IMR-90 (cell line): Measurements from ENCODE around the gene MAP7. TPM values are rescaled to one million over a fixed set of nuclear protein-coding genes. Genes with fewer than 3 reads are reported as not detected.

Experiments used
- ATAC-seq: fragments of 200-7000 bp; cut with Tn5 transposase; 2 replicates; pipeline ENCODE4 v1.9.1; 2020; ENCODE audit warnings: low read depth, mild to moderate bottlenecking, moderate library complexity
- BruUV-seq: library from RNA; stranded (reverse); fragments of 400-500 nt; replicated peaks from 2 replicates; lab custom pipeline; 2021; lab: Mats Ljungman, UMichigan
- CTCF ChIA-PET: fragments of 300-600 bp; formaldehyde crosslinking; extraction: SDS; loops from one replicate; lab custom pipeline; 2021; ENCODE audit warnings: antibody characterized with exemption; lab: Yijun Ruan, JAX
- POLR2A ChIA-PET: fragments of 300-600 bp; sonication (Branson Sonifier 250); formaldehyde crosslinking; loops from one replicate; lab custom pipeline; 2022; ENCODE audit warnings: antibody characterized with exemption; ENCODE audit not compliant: unreplicated experiment; lab: Charles Lee
- DNase-seq: peaks from one replicate; pipeline ENCODE4 v3.0.0; 2013
- H2AFZ ChIP-seq: replicated peaks from 2 replicates; pipeline ENCODE3; 2013; ENCODE audit warnings: low read length, mild to moderate bottlenecking; ENCODE audit not compliant: poor library complexity
- H2AK5ac ChIP-seq: 2 replicates; pipeline ENCODE4 v1.6.1; 2013; ENCODE audit warnings: low read depth, low read length, inconsistent platforms
- H2AK9ac ChIP-seq: replicated peaks from 2 replicates; pipeline ENCODE3; 2013; ENCODE audit warnings: mild to moderate bottlenecking, low read depth, low read length, moderate library complexity; ENCODE audit not compliant: poor library complexity
- H2BK120ac ChIP-seq: 2 replicates; pipeline ENCODE4 v1.6.1; 2013; ENCODE audit warnings: low read depth, low read length, inconsistent platforms
- H2BK15ac ChIP-seq: 3 replicates; pipeline ENCODE4 v1.6.1; 2013; ENCODE audit warnings: low read depth, low read length, inconsistent platforms
- H2BK20ac ChIP-seq: 2 replicates; pipeline ENCODE4 v1.6.1; 2013; ENCODE audit warnings: low read depth, mild to moderate bottlenecking, inconsistent platforms, low read length, moderate library complexity
- H2BK5ac ChIP-seq: 2 replicates; pipeline ENCODE4 v1.6.1; 2013; ENCODE audit warnings: mild to moderate bottlenecking, low read depth, low read length, inconsistent platforms; ENCODE audit not compliant: poor library complexity, severe bottlenecking
- H3K14ac ChIP-seq: replicated peaks from 2 replicates; pipeline ENCODE4 v1.6.1; 2013; ENCODE audit warnings: low read depth, low read length, inconsistent platforms
- H3K18ac ChIP-seq: 2 replicates; pipeline ENCODE4 v1.6.1; 2013; ENCODE audit warnings: low read depth, low read length, control low read depth
- H3K23ac ChIP-seq: 2 replicates; pipeline ENCODE4 v1.6.1; 2013; ENCODE audit warnings: low read depth, low read length, inconsistent platforms
- H3K27ac ChIP-seq: 2 replicates; pipeline ENCODE4 v1.5.1; 2013; ENCODE audit warnings: mild to moderate bottlenecking, control low read depth, low read length; ENCODE audit not compliant: insufficient read depth
- H3K27me3 ChIP-seq: 2 replicates; pipeline ENCODE4 v1.6.1; 2013; ENCODE audit warnings: low read length; ENCODE audit not compliant: control insufficient read depth, insufficient read depth
- H3K36me3 ChIP-seq: 2 replicates; pipeline ENCODE4 v1.6.1; 2013; ENCODE audit warnings: low read length, mixed read lengths; ENCODE audit not compliant: control insufficient read depth, insufficient read depth
- H3K4ac ChIP-seq: 2 replicates; pipeline ENCODE4 v1.6.1; 2013; ENCODE audit warnings: low read depth, low read length, inconsistent platforms
- H3K4me1 ChIP-seq: 2 replicates; pipeline ENCODE4 v1.6.1; 2013; ENCODE audit warnings: low read length, mixed read lengths; ENCODE audit not compliant: control insufficient read depth, insufficient read depth
- H3K4me2 ChIP-seq: 2 replicates; pipeline ENCODE4 v1.6.1; 2013; ENCODE audit warnings: low read depth, mild to moderate bottlenecking, control low read depth, low read length, moderate library complexity
- H3K4me3 ChIP-seq: 2 replicates; pipeline ENCODE4 v1.5.1; 2013; ENCODE audit warnings: low read depth, mild to moderate bottlenecking, control low read depth, low read length, moderate library complexity; ENCODE audit not compliant: insufficient read depth
- H3K56ac ChIP-seq: 2 replicates; pipeline ENCODE4 v1.6.1; 2013; ENCODE audit warnings: low read length, inconsistent platforms; ENCODE audit not compliant: insufficient read depth; ENCODE audit errors: extremely low read depth
- H3K79me1 ChIP-seq, 2 experiments: 2 replicates each; pipeline ENCODE4 v1.6.1; 2013; ENCODE audit warnings: low read length in 2 of 2, inconsistent platforms in 1 of 2, low read depth in 1 of 2
- H3K9ac ChIP-seq: 2 replicates; pipeline ENCODE4 v1.6.1; 2013; ENCODE audit warnings: low read depth, low read length, control low read depth
- H3K9me1 ChIP-seq: 2 replicates; pipeline ENCODE4 v1.6.1; 2013; ENCODE audit warnings: low read length, inconsistent platforms; ENCODE audit not compliant: insufficient read depth
- H3K9me3 ChIP-seq: 2 replicates; pipeline ENCODE4 v1.6.1; 2013; ENCODE audit warnings: low read length; ENCODE audit not compliant: control insufficient read depth, insufficient read depth
- H4K20me1 ChIP-seq: 2 replicates; pipeline ENCODE4 v1.6.1; 2013; ENCODE audit warnings: low read length, inconsistent platforms; ENCODE audit not compliant: insufficient read depth
- H4K5ac ChIP-seq: 2 replicates; pipeline ENCODE4 v1.6.1; 2013; ENCODE audit warnings: mild to moderate bottlenecking, low read depth, low read length, control low read depth
- H4K8ac ChIP-seq, 2 experiments: 2 replicates each; pipeline ENCODE4 v1.6.1; 2013; ENCODE audit warnings: low read depth in 2 of 2, low read length in 2 of 2, control low read depth in 1 of 2, inconsistent platforms in 1 of 2
- H4K91ac ChIP-seq: 2 replicates; pipeline ENCODE4 v1.6.1; 2013; ENCODE audit warnings: low read depth, low read length, inconsistent platforms; ENCODE audit not compliant: insufficient read depth
- BHLHE40 ChIP-seq: fragments of 150-350 bp; IDR thresholded peaks from 2 replicates; pipeline ENCODE4 v1.6.1; 2016; ENCODE audit warnings: mild to moderate bottlenecking, low read depth, low read length
- CEBPB ChIP-seq: IDR thresholded peaks from 2 replicates; pipeline ENCODE4 v1.6.1; 2012; ENCODE audit warnings: low read depth, low read length, improper control_type of control experiment
- CHD1 ChIP-seq: IDR thresholded peaks from 2 replicates; pipeline ENCODE4 v1.6.1; 2012; ENCODE audit warnings: low read depth, low read length, improper control_type of control experiment
- CTCF ChIP-seq: conservative IDR thresholded peaks from 2 replicates; pipeline ENCODE4 v1.5.1; 2012; ENCODE audit warnings: mild to moderate bottlenecking, low read depth, low read length, improper control_type of control experiment
- FOS ChIP-seq: fragments of 150-350 bp; IDR thresholded peaks from 2 replicates; pipeline ENCODE4 v1.6.1; 2016; ENCODE audit warnings: low read depth, low read length
- MAFK ChIP-seq: IDR thresholded peaks from 2 replicates; pipeline ENCODE4 v1.6.1; 2012; ENCODE audit warnings: low read depth, low read length, improper control_type of control experiment
- MAZ ChIP-seq: IDR thresholded peaks from 2 replicates; pipeline ENCODE4 v1.6.1; 2012; ENCODE audit warnings: low read depth, mild to moderate bottlenecking, low read length, improper control_type of control experiment, moderate library complexity, borderline replicate concordance
- MXI1 ChIP-seq: IDR thresholded peaks from 2 replicates; pipeline ENCODE4 v1.6.1; 2012; ENCODE audit warnings: low read depth, mild to moderate bottlenecking, low read length, moderate library complexity, borderline replicate concordance
- NFE2L2 ChIP-seq: fragments of 150-350 bp; IDR thresholded peaks from 2 replicates; pipeline ENCODE4 v1.6.1; 2016; ENCODE audit warnings: low read depth, mild to moderate bottlenecking, low read length
- POLR2A ChIP-seq: IDR thresholded peaks from 2 replicates; pipeline ENCODE4 v1.6.1; 2012; ENCODE audit warnings: mild to moderate bottlenecking, low read depth, low read length
- RAD21 ChIP-seq: IDR thresholded peaks from 2 replicates; pipeline ENCODE4 v1.6.1; 2012; ENCODE audit warnings: low read length, improper control_type of control experiment
- RCOR1 ChIP-seq: IDR thresholded peaks from 2 replicates; pipeline ENCODE4 v1.6.1; 2012; ENCODE audit warnings: mild to moderate bottlenecking, low read length, improper control_type of control experiment; ENCODE audit not compliant: insufficient replicate concordance
- RFX5 ChIP-seq: IDR thresholded peaks from 2 replicates; pipeline ENCODE4 v1.8.0; 2012; ENCODE audit warnings: low read depth, mild to moderate bottlenecking, low read length, moderate library complexity
- SMC3 ChIP-seq: fragments of 150-350 bp; IDR thresholded peaks from 2 replicates; pipeline ENCODE4 v1.6.1; 2016; ENCODE audit warnings: low read depth, mild to moderate bottlenecking, antibody characterized with exemption, low read length, moderate library complexity
- USF2 ChIP-seq: fragments of 150-350 bp; IDR thresholded peaks from 2 replicates; pipeline ENCODE4 v1.6.1; 2017; ENCODE audit warnings: mild to moderate bottlenecking, antibody characterized with exemption, low read length, low read depth
- WGBS, 2 experiments: methylation state at CpG; one replicate each; pipeline versions ENCODE4 v1.1.5 to v1.1.7; 2013; ENCODE audit warnings: missing lambda C conversion rate in 2 of 2; ENCODE audit not compliant: insufficient read length in 1 of 2; ENCODE audit errors: extremely low coverage in 2 of 2; 5-methylcytosine and 5-hydroxymethylcytosine counted together
- dilution Hi-C: fragments of 300-500 bp; cut with HindIII; formaldehyde crosslinking; loops from one replicate; pipeline ENCODE4 v1.14.3; 2018; ENCODE audit warnings: low sequenced_read_pairs; ENCODE audit not compliant: unreplicated experiment
- in situ Hi-C: fragments of 300-500 bp; cut with MboI; formaldehyde crosslinking; loops from 3 replicates; pipeline ENCODE4 v1.14.3; 2019; ENCODE audit warnings: low sequenced_read_pairs, inconsistent platforms, mixed read lengths
- intact Hi-C: fragments of 100-400 bp; cut with micrococcal nuclease; formaldehyde crosslinking; loops from 2 replicates; pipeline ENCODE4 v1.10.0; 2022
- polyA plus RNA-seq, 3 experiments: library from polyadenylated mRNA; depleted of rRNA; stranded (reverse); fragments of >200 nt; gene quantifications; 2 replicates each; pipeline ENCODE4 v1.2.3, GENCODE V29; 2012; ENCODE audit warnings: low replicate concordance in 1 of 3
- total RNA-seq: library from RNA; depleted of rRNA; stranded (reverse); fragments of >200 nt; gene quantifications from 2 replicates; pipeline ENCODE4 v1.2.3, GENCODE V29; 2012
- TF ChIP-seq, protein P1 (sequence below): fragments of 150-350 bp; IDR thresholded peaks from 2 replicates; pipeline ENCODE4 v1.6.1; 2016; ENCODE audit warnings: low read depth, mild to moderate bottlenecking, low read length, moderate library complexity, borderline replicate concordance

MAP7 gene
- total and polyA plus RNA-seq, 2 of the 4 experiments (the other 2 are of a cell fraction) = 0.19 to 0.36 TPM

GRCh38 chr6:136471372-136471771, 78.8 kb downstream of the MAP7 start:
- TF ChIP-seq FOS = no peak
- TF ChIP-seq POLR2A = no peak
- no peak for TF ChIP-seq USF2
- TF ChIP-seq MAFK = no peak
- no peak for TF ChIP-seq MAZ
- TF ChIP-seq, protein P1, sequence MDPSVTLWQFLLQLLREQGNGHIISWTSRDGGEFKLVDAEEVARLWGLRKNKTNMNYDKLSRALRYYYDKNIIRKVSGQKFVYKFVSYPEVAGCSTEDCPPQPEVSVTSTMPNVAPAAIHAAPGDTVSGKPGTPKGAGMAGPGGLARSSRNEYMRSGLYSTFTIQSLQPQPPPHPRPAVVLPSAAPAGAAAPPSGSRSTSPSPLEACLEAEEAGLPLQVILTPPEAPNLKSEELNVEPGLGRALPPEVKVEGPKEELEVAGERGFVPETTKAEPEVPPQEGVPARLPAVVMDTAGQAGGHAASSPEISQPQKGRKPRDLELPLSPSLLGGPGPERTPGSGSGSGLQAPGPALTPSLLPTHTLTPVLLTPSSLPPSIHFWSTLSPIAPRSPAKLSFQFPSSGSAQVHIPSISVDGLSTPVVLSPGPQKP = no peak
- no peak for TF ChIP-seq CHD1
- TF ChIP-seq CTCF = no peak
- TF ChIP-seq MXI1 = no peak
- TF ChIP-seq RAD21 = no peak
- TF ChIP-seq RCOR1 = no peak
- no peak for TF ChIP-seq BHLHE40
- TF ChIP-seq SMC3 = no peak
- TF ChIP-seq CEBPB = no peak
- TF ChIP-seq NFE2L2 = no peak
- no peak for TF ChIP-seq RFX5
- Histone ChIP-seq H3K4me1 (peaks cover 3% of the 10 kb centered on the region; the same call in 1 of the 2 replicates), H3K4me2 (no peak overlapping the region), H2AK5ac (no peak overlapping the region), H3K4me3 (no peak overlapping the region), H2BK5ac (no peak overlapping the region), H3K36me3 (no peaks in the 10 kb centered on the region), H3K27ac (no peak overlapping the region), H3K18ac (no peak overlapping the region), H3K9me3 (no peaks in the 10 kb centered on the region), H3K14ac (no peak overlapping the region), H3K9me1 (no peaks in the 10 kb centered on the region), H3K27me3 (peaks cover 7% of the 10 kb centered on the region), H4K91ac (no peak overlapping the region), H3K79me1 (no peaks in the 10 kb centered on the region), H4K8ac (no peak overlapping the region), H4K20me1 (no peaks in the 10 kb centered on the region), H2BK20ac (no peak overlapping the region), H2AFZ (no peak overlapping the region), H2BK120ac (no peak overlapping the region), H3K56ac (no peak overlapping the region), H4K5ac (no peak overlapping the region), H3K23ac (no peak overlapping the region), H2BK15ac (no peak overlapping the region), H3K4ac (no peak overlapping the region), H2AK9ac (no peak overlapping the region), H3K9ac (no peak overlapping the region)
- in situ Hi-C loops (no loop called here), intact Hi-C loops (no loop called here), dilution Hi-C loops (no loop called here)
- BruUV-seq = no TSS peak
- ATAC-seq (no peak), DNase-seq (peak; percentile 1)
- CTCF ChIA-PET = no interaction called here
- 30% methylated on average over 2 of the region's 5 CpGs; no CpG with 5 or more reads in 1 of the 2 experiments for WGBS, 2 experiments
- POLR2A ChIA-PET = no interaction called here
